Measurements from ENCODE around the gene MPHOSPH9. TPM values are rescaled to one million over a fixed set of nuclear protein-coding genes. Genes with fewer than 3 reads are reported as not detected.

MPHOSPH9 gene
- total RNA-seq, 1 donor from 2014 or later = 37.7 TPM

DNA sequence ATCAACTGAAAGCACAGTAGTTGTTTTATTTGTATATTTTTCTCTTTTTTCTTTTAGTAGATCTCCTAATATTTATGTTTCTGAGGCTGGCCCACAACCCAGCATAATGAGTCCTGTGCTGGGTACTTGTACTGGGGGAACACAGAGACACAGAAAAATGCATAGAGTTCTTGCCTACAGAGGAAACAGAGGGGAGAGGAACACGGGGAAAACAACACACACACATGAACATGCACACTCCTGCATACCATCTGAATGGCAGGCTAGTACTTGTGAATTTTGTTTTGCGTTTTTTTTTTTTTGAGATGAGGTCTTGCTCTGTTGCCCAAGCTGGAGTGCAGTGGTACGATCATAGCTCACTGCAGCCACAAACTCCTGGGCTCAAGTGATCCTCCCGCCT, 103.3 kb downstream of the MPHOSPH9 start:
- no peak for DNase-seq (ENCODE audit: low read depth in 2 of 2)

GRCh38 chr12:123127182-123127495, 105.8 kb downstream of the MPHOSPH9 start:
- DNase-seq (ENCODE audit: low read depth in 2 of 2) = no peak

GRCh38 chr12:123126294-123127181, 106.4 kb downstream of the MPHOSPH9 start:
- DNase-seq (ENCODE audit: low read depth in 2 of 2) = peak; percentile 57 to 87

- DNase-seq (ENCODE audit: low read depth in 2 of 2) = no peak
Observed at GRCh38 chr12:123122626-123123025, 110.3 kb downstream of the MPHOSPH9 start.

DNA sequence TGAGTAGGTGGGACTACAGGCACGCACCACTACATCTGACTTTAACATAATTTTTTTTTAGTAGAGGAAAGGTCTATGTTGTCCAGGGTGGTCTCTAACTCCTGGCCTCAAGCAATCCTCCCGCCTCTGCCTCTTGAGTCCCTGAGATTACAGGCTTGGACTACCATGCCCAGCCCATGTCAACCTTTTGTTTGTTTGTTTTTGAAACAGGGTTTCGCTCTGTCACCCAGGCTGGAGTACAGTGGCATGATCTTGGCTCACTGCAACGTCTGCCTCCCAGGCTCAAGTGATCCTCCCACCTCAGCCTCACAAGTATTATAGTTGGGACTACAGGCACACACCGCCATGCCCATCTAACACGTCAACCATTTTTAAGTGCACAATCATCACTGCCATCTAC, 111.3 kb downstream of the MPHOSPH9 start:
- DNase-seq (ENCODE audit: low read depth in 2 of 2) = no peak

DNA sequence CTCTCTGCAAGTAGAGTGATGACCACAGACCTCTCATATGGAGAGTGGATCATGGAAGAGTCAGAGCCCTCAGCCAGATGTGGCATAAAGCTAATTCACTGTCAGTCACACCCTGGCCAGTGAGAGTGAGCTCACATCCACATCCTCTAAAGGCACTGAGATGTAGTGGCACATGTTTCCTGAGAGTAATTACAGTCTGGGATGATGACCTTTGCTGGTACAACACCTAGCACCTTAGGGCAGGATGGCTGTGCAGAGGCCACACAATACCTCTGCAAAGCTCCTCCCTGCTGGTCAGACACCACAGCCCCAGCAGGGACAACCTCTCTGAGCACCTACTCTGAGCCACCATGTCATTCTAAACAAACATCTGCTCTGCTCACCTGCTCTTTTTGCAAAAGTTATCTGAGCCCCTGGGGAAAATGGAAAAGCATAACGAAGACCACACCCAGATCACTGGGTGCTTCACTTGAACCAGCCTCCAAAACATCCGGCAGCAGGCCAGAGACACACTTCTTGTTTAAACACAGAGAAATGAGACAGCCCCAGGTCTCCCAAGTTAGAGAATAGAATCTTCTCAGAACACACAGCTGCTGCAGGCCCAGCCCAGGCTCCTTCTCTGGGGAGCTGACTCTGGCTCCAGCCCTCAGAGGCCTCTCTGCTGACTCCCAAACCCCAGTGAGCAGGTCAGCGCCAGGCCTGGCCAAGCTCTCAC, 112.3 kb downstream of the MPHOSPH9 start:
- no peak for DNase-seq (ENCODE audit: low read depth in 2 of 2)

GRCh38 chr12:123119808-123120207, 113.1 kb downstream of the MPHOSPH9 start:
- DNase-seq (ENCODE audit: low read depth in 2 of 2) = no peak

- DNase-seq (ENCODE audit: low read depth in 2 of 2) = no peak
Observed at GRCh38 chr12:123118497-123118896, 114.4 kb downstream of the MPHOSPH9 start.

DNA sequence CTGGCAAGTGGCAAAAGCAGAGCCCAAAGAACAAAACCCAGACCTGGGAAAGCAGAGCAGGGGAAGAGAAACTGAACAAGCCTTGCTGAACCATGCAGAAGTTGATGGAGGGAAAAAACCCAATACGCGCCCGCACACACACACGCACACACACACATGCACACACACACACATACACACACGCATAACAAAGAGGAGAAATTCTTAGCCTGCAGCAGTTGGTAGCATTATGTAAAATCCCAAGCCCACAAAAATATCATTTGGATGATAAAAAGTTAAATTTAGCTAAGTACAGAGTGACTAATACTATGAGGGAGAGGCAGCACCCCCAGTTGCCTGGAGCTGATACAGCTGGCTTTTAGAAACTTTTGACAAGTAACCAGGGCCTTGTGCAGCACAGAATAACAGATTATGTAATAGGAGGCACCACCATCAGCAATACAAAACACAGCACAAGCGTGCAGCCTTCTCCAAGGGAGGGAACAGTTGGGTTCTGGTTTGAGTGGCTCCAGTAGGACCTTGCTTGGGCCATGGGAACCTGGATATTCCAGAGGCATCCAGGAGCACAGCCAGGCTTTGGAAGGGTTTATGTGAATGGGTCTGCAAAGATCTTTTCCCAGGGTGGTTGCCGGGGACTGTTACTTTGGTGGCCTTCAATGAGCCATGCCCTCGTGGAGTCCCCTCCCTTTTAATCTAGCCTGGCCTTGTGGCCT, 117.4 kb downstream of the MPHOSPH9 start:
- no peak for DNase-seq (ENCODE audit: low read depth in 2 of 2)

DNA sequence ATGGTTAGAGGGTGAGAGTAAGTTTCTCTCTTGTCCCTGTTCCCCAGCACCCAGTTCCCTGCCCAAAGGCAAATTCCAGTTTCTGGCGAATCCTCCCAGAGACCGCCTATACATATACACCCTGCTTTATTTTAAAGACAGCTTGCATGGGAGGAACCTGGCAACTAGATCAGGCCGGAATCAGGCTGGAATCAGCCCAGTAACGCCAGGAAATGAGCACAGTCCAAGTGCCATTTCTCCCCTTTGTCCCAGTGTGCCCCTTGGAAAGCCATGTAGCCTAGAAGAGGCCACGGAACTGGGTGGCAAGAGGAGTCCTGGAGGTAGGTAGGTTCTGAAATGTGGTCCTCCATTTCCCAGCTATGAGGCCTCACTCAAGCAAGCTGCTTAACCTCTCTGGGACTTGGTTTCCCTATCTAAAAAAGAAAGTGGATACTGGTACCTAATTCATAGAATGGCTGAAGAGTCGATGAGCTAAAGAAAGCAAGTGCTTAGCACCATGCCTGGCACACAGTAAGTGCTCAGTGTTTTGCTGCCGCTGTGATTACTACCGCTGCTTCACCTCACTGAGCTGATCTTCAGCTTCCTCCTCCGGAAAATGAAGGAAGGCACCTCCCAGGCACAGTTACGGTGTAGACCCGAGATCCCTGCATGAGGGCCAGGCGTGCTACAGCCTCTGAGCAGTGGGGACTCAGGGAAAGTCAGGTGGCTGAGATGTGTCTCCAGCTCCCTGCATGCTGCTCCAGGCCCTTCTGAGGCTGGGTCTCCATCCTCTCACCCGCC, 118.4 kb downstream of the MPHOSPH9 start:
- peak in 1 of 2 donors; percentile 58 for DNase-seq (ENCODE audit: low read depth in 2 of 2)

- DNase-seq (ENCODE audit: low read depth in 2 of 2) = no peak
Observed at GRCh38 chr12:123113026-123113425, 119.9 kb downstream of the MPHOSPH9 start.

- DNase-seq (ENCODE audit: low read depth in 2 of 2) = no peak
Observed at GRCh38 chr12:123111498-123112165, 121.3 kb downstream of the MPHOSPH9 start.

DNA sequence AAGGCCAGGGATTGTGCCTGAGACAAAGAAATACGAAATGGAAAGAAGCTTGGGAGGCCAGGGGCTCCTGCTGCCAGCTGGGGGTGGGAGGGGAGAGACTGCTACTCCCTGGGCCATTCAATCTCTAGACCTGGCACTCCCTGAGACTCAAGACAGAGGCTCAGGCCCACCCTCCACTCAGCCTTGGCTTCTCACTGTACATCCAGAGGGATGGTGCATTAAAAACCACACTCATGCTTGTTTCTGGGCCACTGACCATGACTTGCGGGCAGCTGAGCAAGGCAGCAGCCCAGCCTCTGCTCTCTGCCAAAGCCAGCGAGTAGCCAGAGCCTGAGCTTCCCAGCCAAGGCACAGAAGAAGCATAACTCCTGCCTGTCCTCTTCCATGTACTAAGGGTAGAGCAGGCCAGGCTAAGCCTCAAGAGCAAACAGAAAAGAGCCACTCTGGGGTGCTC, 123.6 kb downstream of the MPHOSPH9 start:
- DNase-seq (ENCODE audit: low read depth in 2 of 2) = no peak

GRCh38 chr12:123108682-123109066, 124.3 kb downstream of the MPHOSPH9 start:
- DNase-seq (ENCODE audit: low read depth in 2 of 2) = no peak

- DNase-seq (ENCODE audit: low read depth in 2 of 2) = no peak
Observed at GRCh38 chr12:123107926-123108681, 124.8 kb downstream of the MPHOSPH9 start.

- peak in 1 of 2 donors; percentile 53 for DNase-seq (ENCODE audit: low read depth in 2 of 2)
Observed at GRCh38 chr12:123106640-123107359, 126.1 kb downstream of the MPHOSPH9 start.

GRCh38 chr12:123105211-123105826, 127.6 kb downstream of the MPHOSPH9 start:
- peak; percentile 24 to 80 for DNase-seq (ENCODE audit: low read depth in 2 of 2)

DNA sequence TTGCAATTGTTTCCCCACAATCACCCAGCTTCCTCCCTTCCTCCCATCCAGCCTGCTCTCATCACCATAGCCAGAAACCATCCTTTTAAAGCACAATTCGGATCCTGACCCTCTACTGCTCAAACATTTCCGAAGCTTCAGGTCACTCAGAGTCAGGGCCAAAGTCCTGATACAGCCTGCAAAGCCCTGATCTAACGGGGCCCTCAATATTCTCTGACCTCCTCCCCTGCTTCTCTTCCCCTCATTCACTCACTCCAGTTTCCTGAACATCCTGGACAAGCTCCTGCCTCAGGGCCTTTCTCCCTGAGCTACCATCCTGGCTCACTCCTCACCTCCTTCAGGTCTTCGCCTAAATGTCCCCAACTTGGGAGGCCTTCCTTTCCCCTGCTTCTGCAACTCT, 128.1 kb downstream of the MPHOSPH9 start:
- no peak for DNase-seq (ENCODE audit: low read depth in 2 of 2)

Data from dermis microvascular lymphatic vessel endothelial cell (primary cell).